ENCODE measurements around the gene TNRC6B.

Gene TNRC6B

DNA sequence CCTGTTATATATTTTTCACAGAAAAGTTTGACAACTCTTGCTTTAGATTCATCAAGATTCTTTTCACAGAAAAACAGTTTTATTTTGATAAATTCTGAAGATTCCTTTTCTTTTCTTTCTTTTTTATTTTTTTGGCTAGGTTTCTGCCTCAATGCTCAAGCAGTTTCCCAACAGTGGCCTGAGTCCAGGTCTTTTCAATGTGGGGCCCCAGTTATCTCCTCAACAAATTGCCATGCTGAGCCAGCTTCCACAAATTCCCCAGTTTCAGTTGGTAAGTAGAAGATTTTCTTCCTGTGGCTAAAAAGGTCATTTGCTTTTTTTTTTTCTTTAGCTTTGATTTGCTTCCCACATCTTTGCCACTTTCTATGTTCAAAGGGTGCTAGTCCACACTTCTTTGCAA lies 122.6 kb downstream of the TNRC6B start:
- Histone ChIP-seq H3K27ac (replicated peaks) (no peak overlapping the region), H3K27me3 (ENCODE audit: insufficient read depth, poor library complexity, severe bottlenecking) (no peaks in the 10 kb centered on the region), H3K4me3 (replicated peaks; ENCODE audit: insufficient read depth, low read length) (no peak overlapping the region)
- TF ChIP-seq, protein P1, sequence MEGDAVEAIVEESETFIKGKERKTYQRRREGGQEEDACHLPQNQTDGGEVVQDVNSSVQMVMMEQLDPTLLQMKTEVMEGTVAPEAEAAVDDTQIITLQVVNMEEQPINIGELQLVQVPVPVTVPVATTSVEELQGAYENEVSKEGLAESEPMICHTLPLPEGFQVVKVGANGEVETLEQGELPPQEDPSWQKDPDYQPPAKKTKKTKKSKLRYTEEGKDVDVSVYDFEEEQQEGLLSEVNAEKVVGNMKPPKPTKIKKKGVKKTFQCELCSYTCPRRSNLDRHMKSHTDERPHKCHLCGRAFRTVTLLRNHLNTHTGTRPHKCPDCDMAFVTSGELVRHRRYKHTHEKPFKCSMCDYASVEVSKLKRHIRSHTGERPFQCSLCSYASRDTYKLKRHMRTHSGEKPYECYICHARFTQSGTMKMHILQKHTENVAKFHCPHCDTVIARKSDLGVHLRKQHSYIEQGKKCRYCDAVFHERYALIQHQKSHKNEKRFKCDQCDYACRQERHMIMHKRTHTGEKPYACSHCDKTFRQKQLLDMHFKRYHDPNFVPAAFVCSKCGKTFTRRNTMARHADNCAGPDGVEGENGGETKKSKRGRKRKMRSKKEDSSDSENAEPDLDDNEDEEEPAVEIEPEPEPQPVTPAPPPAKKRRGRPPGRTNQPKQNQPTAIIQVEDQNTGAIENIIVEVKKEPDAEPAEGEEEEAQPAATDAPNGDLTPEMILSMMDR (IDR thresholded peaks at IDR 0.05; ENCODE audit: insufficient read depth, low read length), result no peak
- TF ChIP-seq GABPA (IDR thresholded peaks at IDR 0.05; ENCODE audit: low read depth) (no peak), POLR2AphosphoS5 (IDR thresholded peaks at IDR 0.05; ENCODE audit: low read depth) (no peak), SPI1 (IDR thresholded peaks at IDR 0.05; ENCODE audit: borderline replicate concordance, low read depth) (no peak)
- TF ChIP-seq, protein P2, sequence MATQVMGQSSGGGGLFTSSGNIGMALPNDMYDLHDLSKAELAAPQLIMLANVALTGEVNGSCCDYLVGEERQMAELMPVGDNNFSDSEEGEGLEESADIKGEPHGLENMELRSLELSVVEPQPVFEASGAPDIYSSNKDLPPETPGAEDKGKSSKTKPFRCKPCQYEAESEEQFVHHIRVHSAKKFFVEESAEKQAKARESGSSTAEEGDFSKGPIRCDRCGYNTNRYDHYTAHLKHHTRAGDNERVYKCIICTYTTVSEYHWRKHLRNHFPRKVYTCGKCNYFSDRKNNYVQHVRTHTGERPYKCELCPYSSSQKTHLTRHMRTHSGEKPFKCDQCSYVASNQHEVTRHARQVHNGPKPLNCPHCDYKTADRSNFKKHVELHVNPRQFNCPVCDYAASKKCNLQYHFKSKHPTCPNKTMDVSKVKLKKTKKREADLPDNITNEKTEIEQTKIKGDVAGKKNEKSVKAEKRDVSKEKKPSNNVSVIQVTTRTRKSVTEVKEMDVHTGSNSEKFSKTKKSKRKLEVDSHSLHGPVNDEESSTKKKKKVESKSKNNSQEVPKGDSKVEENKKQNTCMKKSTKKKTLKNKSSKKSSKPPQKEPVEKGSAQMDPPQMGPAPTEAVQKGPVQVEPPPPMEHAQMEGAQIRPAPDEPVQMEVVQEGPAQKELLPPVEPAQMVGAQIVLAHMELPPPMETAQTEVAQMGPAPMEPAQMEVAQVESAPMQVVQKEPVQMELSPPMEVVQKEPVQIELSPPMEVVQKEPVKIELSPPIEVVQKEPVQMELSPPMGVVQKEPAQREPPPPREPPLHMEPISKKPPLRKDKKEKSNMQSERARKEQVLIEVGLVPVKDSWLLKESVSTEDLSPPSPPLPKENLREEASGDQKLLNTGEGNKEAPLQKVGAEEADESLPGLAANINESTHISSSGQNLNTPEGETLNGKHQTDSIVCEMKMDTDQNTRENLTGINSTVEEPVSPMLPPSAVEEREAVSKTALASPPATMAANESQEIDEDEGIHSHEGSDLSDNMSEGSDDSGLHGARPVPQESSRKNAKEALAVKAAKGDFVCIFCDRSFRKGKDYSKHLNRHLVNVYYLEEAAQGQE (IDR thresholded peaks at IDR 0.05; ENCODE audit: insufficient replicate concordance, low read depth), result no peak
- no peak for DNase-seq (ENCODE audit: low read depth in 1 of 2, low spot score in 1 of 2)

DNA sequence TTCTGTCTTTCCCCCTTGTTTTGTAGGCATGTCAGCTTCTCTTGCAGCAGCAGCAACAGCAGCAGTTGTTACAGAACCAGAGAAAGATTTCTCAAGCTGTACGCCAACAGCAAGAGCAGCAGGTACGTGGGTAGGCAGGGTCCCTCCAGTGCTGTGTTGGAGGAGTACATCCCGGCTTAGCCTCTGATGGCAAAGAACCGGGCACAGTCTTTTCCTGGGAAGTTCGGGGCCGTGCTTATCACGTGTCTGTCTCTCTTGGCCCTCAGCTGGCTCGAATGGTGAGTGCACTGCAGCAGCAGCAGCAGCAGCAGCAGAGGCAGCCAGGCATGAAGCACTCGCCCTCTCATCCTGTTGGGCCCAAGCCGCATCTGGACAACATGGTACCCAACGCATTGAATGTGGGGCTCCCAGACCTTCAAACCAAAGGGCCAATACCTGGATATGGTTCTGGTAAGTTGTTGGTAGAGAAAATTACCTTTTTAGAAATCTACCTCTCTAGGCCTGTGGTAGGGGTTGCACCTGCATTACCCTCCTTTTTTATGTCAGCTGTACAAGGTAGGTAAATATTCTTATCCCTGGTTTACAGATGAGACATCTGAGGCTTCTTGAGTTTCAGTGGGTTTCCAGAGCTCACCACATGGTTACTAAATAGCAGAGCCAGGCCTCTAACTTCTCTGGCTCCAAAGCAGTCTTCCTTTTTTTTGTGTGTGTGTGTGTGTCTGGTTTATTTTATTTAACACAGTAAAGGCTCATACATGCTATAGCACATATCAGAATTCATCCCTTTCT lies 123.4 kb downstream of the TNRC6B start:
- no peak for DNase-seq (ENCODE audit: low read depth in 1 of 2, low spot score in 1 of 2)
- no peak overlapping the region for H3K27ac ChIP-seq (replicated peaks)
- H3K27me3 ChIP-seq (ENCODE audit: insufficient read depth, poor library complexity, severe bottlenecking), result no peaks in the 10 kb centered on the region
- no peak overlapping the region for H3K4me3 ChIP-seq (replicated peaks; ENCODE audit: insufficient read depth, low read length)
- TF ChIP-seq, protein P1 (IDR thresholded peaks at IDR 0.05; ENCODE audit: insufficient read depth, low read length), result no peak
- TF ChIP-seq, protein P2 (IDR thresholded peaks at IDR 0.05; ENCODE audit: insufficient replicate concordance, low read depth), result no peak
- TF ChIP-seq GABPA (IDR thresholded peaks at IDR 0.05; ENCODE audit: low read depth), result no peak
- TF ChIP-seq SPI1 (IDR thresholded peaks at IDR 0.05; ENCODE audit: borderline replicate concordance, low read depth), result no peak
- TF ChIP-seq POLR2AphosphoS5 (IDR thresholded peaks at IDR 0.05; ENCODE audit: low read depth), result no peak

DNA sequence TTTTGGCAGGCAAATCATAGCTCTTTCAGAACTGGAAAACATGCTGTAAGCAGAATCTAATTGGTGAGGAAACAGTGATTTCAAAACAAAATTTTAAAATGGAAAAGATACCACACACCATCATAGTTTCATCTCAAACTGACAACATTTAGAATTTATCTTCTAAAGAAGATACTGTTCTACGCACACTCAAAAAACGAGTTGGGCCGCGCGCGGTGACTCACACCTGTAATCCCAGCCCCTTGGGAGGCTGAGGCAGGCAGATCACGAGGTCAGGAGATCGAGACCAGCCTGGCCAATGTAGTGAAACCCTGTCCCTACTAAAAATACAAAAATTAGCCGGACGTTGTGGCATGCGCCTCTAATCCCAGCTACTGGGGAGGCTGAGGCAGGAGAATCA lies 124.4 kb downstream of the TNRC6B start:
- Histone ChIP-seq H3K4me3 (replicated peaks; ENCODE audit: insufficient read depth, low read length) (no peak overlapping the region), H3K27me3 (ENCODE audit: insufficient read depth, poor library complexity, severe bottlenecking) (no peaks in the 10 kb centered on the region), H3K27ac (replicated peaks) (no peak overlapping the region)
- no peak for TF ChIP-seq SPI1 (IDR thresholded peaks at IDR 0.05; ENCODE audit: borderline replicate concordance, low read depth)
- no peak for TF ChIP-seq GABPA (IDR thresholded peaks at IDR 0.05; ENCODE audit: low read depth)
- TF ChIP-seq POLR2AphosphoS5 (IDR thresholded peaks at IDR 0.05; ENCODE audit: low read depth), result no peak
- TF ChIP-seq, protein P2 (IDR thresholded peaks at IDR 0.05; ENCODE audit: insufficient replicate concordance, low read depth), result no peak
- no peak for DNase-seq (ENCODE audit: low read depth in 1 of 2, low spot score in 1 of 2)

Data from HL-60 (cell line).